AG04450 (cell line): ENCODE measurements around the gene ACTG1. TPM values are rescaled to one million over a fixed set of nuclear protein-coding genes. Genes with fewer than 3 reads are reported as not detected.

Experiments used
- CTCF ChIA-PET: fragments of 300-600, 350-600 bp; formaldehyde crosslinking; extraction: SDS; loops from one replicate; lab custom pipeline; 2022; ENCODE audit warnings: antibody characterized with exemption, inconsistent platforms; lab: Charles Lee
- POLR2A ChIA-PET: fragments of 350-600 bp; formaldehyde crosslinking; extraction: SDS; loops from one replicate; lab custom pipeline; 2021; ENCODE audit warnings: antibody characterized with exemption, inconsistent platforms; lab: Yijun Ruan, JAX
- DNase-seq: peaks from one replicate; pipeline ENCODE4 v3.0.0-alpha.2; 2011; ENCODE audit warnings: low read depth, low spot score
- H3K27ac ChIP-seq: one replicate; pipeline ENCODE4 v1.5.1; 2012; ENCODE audit warnings: low read depth, low read length, control low read depth
- H3K27me3 ChIP-seq: one replicate; pipeline ENCODE4 v1.6.0; 2012; ENCODE audit warnings: low read length; ENCODE audit not compliant: control insufficient read depth, insufficient read depth
- H3K4me3 ChIP-seq: 2 replicates; pipeline ENCODE4 v1.5.1; 2011; ENCODE audit warnings: mild to moderate bottlenecking, low read depth, low read length, control low read depth
- H3K9me3 ChIP-seq: 2 replicates; pipeline ENCODE4 v1.5.1; 2012; ENCODE audit warnings: low read length; ENCODE audit not compliant: control insufficient read depth, insufficient read depth
- CTCF ChIP-seq: IDR thresholded peaks from 2 replicates; pipeline ENCODE4 v1.5.1; 2011; ENCODE audit warnings: low read depth, low read length, control low read depth, inconsistent platforms
- polyA plus RNA-seq: library from polyadenylated mRNA; depleted of rRNA; stranded (reverse); fragments of >200 nt; gene quantifications from 2 replicates; pipeline ENCODE4 v1.2.3, GENCODE V29; 2011

ACTG1 gene
- polyA plus RNA-seq, 1 experiment = 2,721 TPM

- no peak overlapping the region for H3K4me3 ChIP-seq
- no peaks in the 10 kb centered on the region; the same call in 1 of the 2 replicates for H3K9me3 ChIP-seq
- H3K27me3 ChIP-seq = peaks cover 16% of the 10 kb centered on the region
- no peak for TF ChIP-seq CTCF
- no peak for DNase-seq
- H3K27ac ChIP-seq = no peak overlapping the region
- POLR2A ChIA-PET = interaction anchor here (0.6 to 1.1 kb wide), 2 partner anchors 15 to 94 kb away, joined by 5 to 8 read pairs; no protein-coding TSS in a partner anchor
- CTCF ChIA-PET = no interaction called here
Observed at GRCh38 chr17:81493198-81494038, 19.2 kb downstream of the ACTG1 start.

GRCh38 chr17:81492706-81493105, 19.9 kb downstream of the ACTG1 start:
- Histone ChIP-seq H3K27ac (no peak overlapping the region), H3K4me3 (no peak overlapping the region), H3K9me3 (no peaks in the 10 kb centered on the region; the same call in 1 of the 2 replicates), H3K27me3 (peaks cover 16% of the 10 kb centered on the region)
- no peak for TF ChIP-seq CTCF
- ChIA-PET POLR2A (no interaction called here), CTCF (no interaction called here)
- DNase-seq = no peak

- CTCF ChIA-PET = no interaction called here
- POLR2A ChIA-PET = interaction anchor here (0.6 kb wide), 1 partner anchor 13 kb away, joined by 5 read pairs; no protein-coding TSS in a partner anchor
Observed at GRCh38 chr17:81492202-81492601, 20.4 kb downstream of the ACTG1 start.

GRCh38 chr17:81491761-81492160, 20.8 kb downstream of the ACTG1 start:
- peaks cover 16% of the 10 kb centered on the region for H3K27me3 ChIP-seq
- TF ChIP-seq CTCF = no peak
- ChIA-PET POLR2A (interaction anchor here (0.6 kb wide), 1 partner anchor 13 kb away, joined by 5 read pairs; no protein-coding TSS in a partner anchor), CTCF (no interaction called here)
- no peak for DNase-seq
- H3K27ac ChIP-seq = no peak overlapping the region
- no peaks in the 10 kb centered on the region; the same call in 1 of the 2 replicates for H3K9me3 ChIP-seq
- no peak overlapping the region for H3K4me3 ChIP-seq

More at GRCh38 chr17:81492202-81492601, 20.4 kb downstream of the ACTG1 start:
- H3K4me3 ChIP-seq = no peak overlapping the region
- no peak overlapping the region for H3K27ac ChIP-seq
- TF ChIP-seq CTCF = no peak
- DNase-seq = no peak
- H3K27me3 ChIP-seq = peaks cover 16% of the 10 kb centered on the region
- no peaks in the 10 kb centered on the region; the same call in 1 of the 2 replicates for H3K9me3 ChIP-seq

- Histone ChIP-seq H3K27me3 (peaks cover 12% of the 10 kb centered on the region), H3K4me3 (no peak overlapping the region), H3K27ac (no peak overlapping the region), H3K9me3 (no peaks in the 10 kb centered on the region; the same call in 1 of the 2 replicates)
- ChIA-PET CTCF (no interaction called here), POLR2A (no interaction called here)
- no peak for DNase-seq
- TF ChIP-seq CTCF = no peak
Observed at GRCh38 chr17:81491181-81491581, 21.4 kb downstream of the ACTG1 start.
